Smooth muscle cell (in vitro differentiated cells): ENCODE data around the gene CYP4B1. TPM values are rescaled to one million over a fixed set of nuclear protein-coding genes. Genes with fewer than 3 reads are reported as not detected.

Experiments
- DNase-seq: peaks from one replicate; lab custom pipeline; 2025; ENCODE audit not compliant: unreplicated experiment; lab: John Stamatoyannopoulos, UW
- H2AFZ ChIP-seq: fragments of 200-600 bp; sonication (generic); 2 replicates; pipeline ENCODE4 v1.6.0; 2016; ENCODE audit warnings: antibody characterized with exemption, low read depth, mild to moderate bottlenecking
- H3F3A ChIP-seq: fragments of 200-600 bp; sonication (generic); 2 replicates; pipeline ENCODE4 v1.6.0; 2017; ENCODE audit warnings: antibody characterized with exemption, low read depth
- H3K27ac ChIP-seq: fragments of 200-600 bp; sonication (generic); 2 replicates; pipeline ENCODE4 v1.5.1; 2016; ENCODE audit warnings: low read depth, mild to moderate bottlenecking
- H3K27me3 ChIP-seq: fragments of 200-600 bp; sonication (generic); 2 replicates; pipeline ENCODE4 v1.6.1; 2016; ENCODE audit warnings: low read depth, mild to moderate bottlenecking
- H3K36me3 ChIP-seq: fragments of 200-600 bp; sonication (generic); 2 replicates; pipeline ENCODE4 v1.5.1; 2016; ENCODE audit warnings: low read depth
- H3K4me1 ChIP-seq: fragments of 200-600 bp; sonication (generic); 2 replicates; pipeline ENCODE4 v1.5.1; 2016; ENCODE audit warnings: low read depth
- H3K4me2 ChIP-seq: fragments of 200-600 bp; sonication (generic); 2 replicates; pipeline ENCODE4 v1.6.0; 2016; ENCODE audit warnings: mild to moderate bottlenecking
- H3K4me3 ChIP-seq: fragments of 200-600 bp; sonication (generic); 2 replicates; pipeline ENCODE4 v1.5.1; 2016; ENCODE audit warnings: mild to moderate bottlenecking
- H3K79me2 ChIP-seq: fragments of 200-600 bp; sonication (generic); 2 replicates; pipeline ENCODE4 v1.6.0; 2016; ENCODE audit warnings: low read depth, mild to moderate bottlenecking
- H3K9ac ChIP-seq: fragments of 200-600 bp; sonication (generic); 2 replicates; pipeline ENCODE4 v1.6.0; 2016; ENCODE audit warnings: low read depth
- H3K9me3 ChIP-seq: fragments of 200-600 bp; sonication (generic); replicated peaks from 2 replicates; pipeline ENCODE4 v1.5.1; 2016; ENCODE audit warnings: low read depth
- H4K20me1 ChIP-seq: fragments of 200-600 bp; sonication (generic); 2 replicates; pipeline ENCODE4 v1.6.0; 2016; ENCODE audit warnings: low read depth
- WGBS: methylation state at CpG from one replicate; pipeline ENCODE4 v1.1.7; 2016; ENCODE audit warnings: low lambda C conversion rate; 5-methylcytosine and 5-hydroxymethylcytosine counted together
- polyA plus RNA-seq: library from polyadenylated mRNA; unstranded; fragments of >200 nt; fragmentation: Nextera tagmentation; extraction: Ambion mirVana; gene quantifications from 2 replicates; pipeline ENCODE4 v1.2.1, GENCODE V29; 2016
- total RNA-seq: library from RNA; depleted of rRNA; stranded (reverse); fragments of >200 nt; gene quantifications from 2 replicates; pipeline ENCODE4 v1.2.3, GENCODE V29; 2014
- TF ChIP-seq, protein P1 (sequence below): fragments of 200-600 bp; sonication (generic); IDR thresholded peaks from 2 replicates; pipeline ENCODE4 v1.5.1; 2017; ENCODE audit warnings: borderline replicate concordance, mild to moderate bottlenecking, antibody characterized with exemption; ENCODE audit not compliant: insufficient read depth, poor library complexity, severe bottlenecking

Gene CYP4B1
- total and polyA plus RNA-seq, 2 experiments from 2014 or later, result not detected

DNA sequence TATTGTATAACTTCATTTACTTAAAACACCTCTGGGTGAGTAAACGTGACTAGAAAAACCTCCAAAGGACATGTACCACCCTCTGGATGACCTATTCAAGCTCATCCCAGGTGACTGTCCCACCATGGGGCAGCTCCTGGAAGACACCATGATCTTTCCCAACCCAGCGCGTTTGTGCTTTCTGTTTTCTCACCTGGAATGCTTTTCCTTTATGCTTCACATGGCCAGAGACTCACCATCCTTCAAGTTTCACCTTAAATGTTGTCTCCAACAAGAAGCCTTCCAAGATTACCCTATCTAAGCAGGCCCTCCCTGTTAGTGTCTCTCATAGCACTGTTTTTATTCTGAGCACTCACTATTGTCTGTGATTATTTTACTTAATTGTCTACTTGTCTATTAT lies 11.1 kb downstream of the CYP4B1 start:
- Histone ChIP-seq H3K9ac (no peak overlapping the region), H3K9me3 (no peaks in the 10 kb centered on the region), H3F3A (no peaks in the 10 kb centered on the region), H4K20me1 (no peaks in the 10 kb centered on the region), H3K36me3 (no peaks in the 10 kb centered on the region), H3K79me2 (no peaks in the 10 kb centered on the region), H3K27me3 (no peaks in the 10 kb centered on the region), H2AFZ (no peak overlapping the region), H3K4me3 (no peak overlapping the region), H3K4me1 (no peaks in the 10 kb centered on the region), H3K4me2 (no peak overlapping the region), H3K27ac (no peak overlapping the region)
- no peak for DNase-seq
- WGBS, result 91% methylated on average over 3 of the region's 3 CpGs
- TF ChIP-seq, protein P1, sequence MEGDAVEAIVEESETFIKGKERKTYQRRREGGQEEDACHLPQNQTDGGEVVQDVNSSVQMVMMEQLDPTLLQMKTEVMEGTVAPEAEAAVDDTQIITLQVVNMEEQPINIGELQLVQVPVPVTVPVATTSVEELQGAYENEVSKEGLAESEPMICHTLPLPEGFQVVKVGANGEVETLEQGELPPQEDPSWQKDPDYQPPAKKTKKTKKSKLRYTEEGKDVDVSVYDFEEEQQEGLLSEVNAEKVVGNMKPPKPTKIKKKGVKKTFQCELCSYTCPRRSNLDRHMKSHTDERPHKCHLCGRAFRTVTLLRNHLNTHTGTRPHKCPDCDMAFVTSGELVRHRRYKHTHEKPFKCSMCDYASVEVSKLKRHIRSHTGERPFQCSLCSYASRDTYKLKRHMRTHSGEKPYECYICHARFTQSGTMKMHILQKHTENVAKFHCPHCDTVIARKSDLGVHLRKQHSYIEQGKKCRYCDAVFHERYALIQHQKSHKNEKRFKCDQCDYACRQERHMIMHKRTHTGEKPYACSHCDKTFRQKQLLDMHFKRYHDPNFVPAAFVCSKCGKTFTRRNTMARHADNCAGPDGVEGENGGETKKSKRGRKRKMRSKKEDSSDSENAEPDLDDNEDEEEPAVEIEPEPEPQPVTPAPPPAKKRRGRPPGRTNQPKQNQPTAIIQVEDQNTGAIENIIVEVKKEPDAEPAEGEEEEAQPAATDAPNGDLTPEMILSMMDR, result no peak

GRCh38 chr1:46810596-46810995 lies 11.8 kb downstream of the CYP4B1 start:
- Histone ChIP-seq H3K27me3 (no peaks in the 10 kb centered on the region), H3K9me3 (no peaks in the 10 kb centered on the region), H3K9ac (no peak overlapping the region), H3F3A (no peaks in the 10 kb centered on the region), H3K36me3 (no peaks in the 10 kb centered on the region), H4K20me1 (no peaks in the 10 kb centered on the region), H3K79me2 (no peaks in the 10 kb centered on the region), H2AFZ (no peak overlapping the region), H3K27ac (no peak overlapping the region), H3K4me3 (no peak overlapping the region), H3K4me1 (no peaks in the 10 kb centered on the region), H3K4me2 (no peak overlapping the region)
- WGBS, result 89% methylated on average over 5 of the region's 5 CpGs
- TF ChIP-seq, protein P1, result no peak
- DNase-seq, result no peak

DNA sequence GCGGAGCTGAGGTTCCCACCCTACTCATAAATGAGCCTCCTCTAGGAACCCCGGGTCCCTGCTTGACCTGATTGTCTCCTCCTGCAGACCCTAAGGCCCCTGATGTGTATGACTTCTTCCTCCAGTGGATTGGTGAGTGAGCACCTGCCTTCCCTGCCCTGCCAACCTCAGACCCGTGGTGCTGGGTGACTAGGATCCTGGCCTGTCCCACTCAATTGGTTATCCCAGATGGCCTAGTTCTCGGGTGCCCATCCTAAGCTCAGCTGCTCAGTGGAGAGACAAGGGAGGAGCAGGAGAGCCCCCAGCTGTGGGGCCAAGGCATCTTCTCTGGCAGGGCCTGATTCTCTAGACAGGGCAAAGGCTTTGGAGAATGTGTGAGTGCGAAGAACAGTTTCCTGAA lies 12.2 kb downstream of the CYP4B1 start:
- H3K4me2 ChIP-seq, result no peak overlapping the region
- no peak overlapping the region for H3K27ac ChIP-seq
- 87% methylated on average over 5 of the region's 5 CpGs for WGBS
- no peak overlapping the region for H3K4me3 ChIP-seq
- H3K27me3 ChIP-seq, result no peaks in the 10 kb centered on the region
- H3K9ac ChIP-seq, result no peak overlapping the region
- H3K79me2 ChIP-seq, result no peaks in the 10 kb centered on the region
- TF ChIP-seq, protein P1, result no peak
- DNase-seq, result no peak
- H3K9me3 ChIP-seq, result no peaks in the 10 kb centered on the region
- no peaks in the 10 kb centered on the region for H3K4me1 ChIP-seq
- H2AFZ ChIP-seq, result no peak overlapping the region
- H4K20me1 ChIP-seq, result no peaks in the 10 kb centered on the region
- H3K36me3 ChIP-seq, result no peaks in the 10 kb centered on the region
- H3F3A ChIP-seq, result no peaks in the 10 kb centered on the region
